H1 (cell line): Measurements from ENCODE around the gene PACSIN1. TPM values are rescaled to one million over a fixed set of nuclear protein-coding genes. Genes with fewer than 3 reads are reported as not detected.

Source experiments
- BRCA1 ChIP-seq: IDR thresholded peaks from 2 replicates; pipeline ENCODE4 v1.6.1; 2012; ENCODE audit warnings: low read depth, low read length, improper control_type of control experiment
- CBX8 ChIP-seq: fragments of 300-800, 300-1000 bp; sonication (generic); IDR thresholded peaks from 2 replicates; pipeline ENCODE4 v1.7.1; 2016; ENCODE audit warnings: low read depth, low read length, borderline replicate concordance
- KDM1A ChIP-seq: fragments of 200-600, 300-600 bp; sonication (generic); IDR thresholded peaks from 2 replicates; pipeline ENCODE4 v1.7.1; 2016; ENCODE audit warnings: mild to moderate bottlenecking, low read length, borderline replicate concordance
- NRF1 ChIP-seq: IDR thresholded peaks from 2 replicates; pipeline ENCODE4 v1.6.1; 2011; ENCODE audit warnings: mild to moderate bottlenecking, low read depth, low read length, improper control_type of control experiment
- SAP30 ChIP-seq: fragments of 300-600 bp; sonication (generic); IDR thresholded peaks from 2 replicates; pipeline ENCODE4 v1.7.1; 2012; ENCODE audit warnings: low read length, moderate library complexity, mild to moderate bottlenecking, inconsistent platforms; ENCODE audit not compliant: insufficient read depth, insufficient replicate concordance
- polyA plus RNA-seq, 7 experiments: library from polyadenylated mRNA; depleted of rRNA in 3 of 7; stranded (reverse) in 5 of 7; unstranded in 2 of 7; fragments of >200 nt in 5 of 7; fragments of 200-250 nt in 2 of 7; gene quantifications; 1 replicate in 5 of 7; 2 replicates in 1 of 7; 4 replicates in 1 of 7; pipeline versions ENCODE4 v1.2.1 to v1.2.3, GENCODE V29; 2011 to 2013; ENCODE audit warnings: missing spikeins in 2 of 7, mixed read lengths in 2 of 7
- total RNA-seq: library from RNA; stranded (reverse); fragmentation: NEBNext Ultra II Directional; extraction: Animal tissue kit (Norgen Biotek cat#: 25700); gene quantifications from 2 replicates; pipeline ENCODE4 v1.2.1, GENCODE V29; 2021

Gene PACSIN1
- total and polyA plus RNA-seq, 2 of the 8 experiments (the other 6 are each of a cell fraction or from before 2014, with no cell fraction given) = 5.9 to 11.1 TPM

- no peak for TF ChIP-seq NRF1
- TF ChIP-seq KDM1A = no peak
- no peak for TF ChIP-seq BRCA1
- no peak for TF ChIP-seq CBX8
- TF ChIP-seq SAP30 = no peak
These were observed 10.0 kb downstream of the PACSIN1 start (continued) for GRCh38 chr6:34475767-34476328.
